C4-2B (cell line): Measurements from ENCODE around the gene SYT9.

Experiments used
- ZFX ChIP-seq: fragments of 450-650 bp; IDR thresholded peaks from 2 replicates; pipeline ENCODE4 v1.6.1; 2017
- TF ChIP-seq, protein P1 (sequence below): fragments of 450-650 bp; conservative IDR thresholded peaks from 2 replicates; pipeline ENCODE4 v1.5.1; 2017; ENCODE audit warnings: mild to moderate bottlenecking

DNA sequence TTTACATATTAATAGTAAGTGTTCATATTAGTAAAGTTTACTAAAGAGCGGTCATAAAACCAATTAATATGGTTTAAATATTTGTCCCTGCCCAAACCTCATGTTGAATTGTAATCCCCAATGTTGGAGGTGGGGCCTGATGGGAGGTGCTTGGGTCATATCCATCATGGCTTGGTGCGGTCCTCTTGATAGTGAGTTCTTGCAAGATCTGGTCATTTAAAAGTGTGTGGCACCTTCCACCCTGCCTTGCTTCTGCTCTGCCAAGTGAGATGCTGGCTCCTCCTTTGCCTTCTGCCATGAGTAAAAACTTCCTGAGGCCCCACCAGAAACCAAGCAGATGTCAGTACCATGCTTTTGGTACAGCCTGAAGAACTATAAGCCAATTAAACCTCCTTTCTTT lies 178.8 kb downstream of the SYT9 start:
- TF ChIP-seq, protein P1, sequence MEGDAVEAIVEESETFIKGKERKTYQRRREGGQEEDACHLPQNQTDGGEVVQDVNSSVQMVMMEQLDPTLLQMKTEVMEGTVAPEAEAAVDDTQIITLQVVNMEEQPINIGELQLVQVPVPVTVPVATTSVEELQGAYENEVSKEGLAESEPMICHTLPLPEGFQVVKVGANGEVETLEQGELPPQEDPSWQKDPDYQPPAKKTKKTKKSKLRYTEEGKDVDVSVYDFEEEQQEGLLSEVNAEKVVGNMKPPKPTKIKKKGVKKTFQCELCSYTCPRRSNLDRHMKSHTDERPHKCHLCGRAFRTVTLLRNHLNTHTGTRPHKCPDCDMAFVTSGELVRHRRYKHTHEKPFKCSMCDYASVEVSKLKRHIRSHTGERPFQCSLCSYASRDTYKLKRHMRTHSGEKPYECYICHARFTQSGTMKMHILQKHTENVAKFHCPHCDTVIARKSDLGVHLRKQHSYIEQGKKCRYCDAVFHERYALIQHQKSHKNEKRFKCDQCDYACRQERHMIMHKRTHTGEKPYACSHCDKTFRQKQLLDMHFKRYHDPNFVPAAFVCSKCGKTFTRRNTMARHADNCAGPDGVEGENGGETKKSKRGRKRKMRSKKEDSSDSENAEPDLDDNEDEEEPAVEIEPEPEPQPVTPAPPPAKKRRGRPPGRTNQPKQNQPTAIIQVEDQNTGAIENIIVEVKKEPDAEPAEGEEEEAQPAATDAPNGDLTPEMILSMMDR: no peak
- no peak for TF ChIP-seq ZFX
